ENCODE measurements around the gene SLC44A1. TPM values are rescaled to one million over a fixed set of nuclear protein-coding genes. Genes with fewer than 3 reads are reported as not detected.
A peak's percentile ranks its signal among the peaks of the same experiment; 100 is the strongest.

Gene SLC44A1
- polyA plus RNA-seq, 2 of the 4 experiments (the other 2 are of a cell fraction): 19.6 to 27.2 TPM

DNA sequence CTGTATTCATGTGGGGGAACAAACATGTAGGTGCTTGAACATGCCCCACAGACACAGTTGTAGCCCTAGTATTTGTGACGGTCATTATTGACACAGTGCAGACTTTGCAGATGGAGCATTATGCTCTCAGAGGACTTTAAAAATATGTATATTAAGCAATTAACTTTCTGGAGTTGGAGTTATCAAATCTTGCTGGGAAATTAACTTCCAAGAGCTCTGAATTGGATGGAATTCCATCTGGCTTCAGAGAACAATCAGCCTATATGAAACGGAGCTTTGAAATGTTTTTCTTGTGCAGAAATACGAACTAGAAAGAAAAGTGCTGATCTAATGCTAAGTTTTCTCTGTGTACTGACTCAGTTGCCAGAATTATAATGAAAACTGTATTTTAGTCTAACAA lies 152.4 kb downstream of the SLC44A1 start (continued):
- TF ChIP-seq GATA3 (IDR thresholded peaks at IDR 0.05; ENCODE audit: borderline replicate concordance) (no peak), JUN (IDR thresholded peaks at IDR 0.05) (no peak), HOXB13 (CRISPR knock-in tag; IDR thresholded peaks at IDR 0.05; ENCODE audit: low read depth) (no peak), KDM5A (IDR thresholded peaks at IDR 0.05) (no peak), CTCF (IDR thresholded peaks at IDR 0.05) (no peak), EHF (CRISPR knock-in tag; IDR thresholded peaks at IDR 0.05) (no peak)

GRCh38 chr9:105399117-105399516 lies 154.7 kb downstream of the SLC44A1 start:
- ATAC-seq (no peak), DNase-seq (ENCODE audit: low read depth in 1 of 2, low spot score in 1 of 2) (no peak), FAIRE-seq (no peak)
- WGBS (ENCODE audit: missing lambda C conversion rate): 94% methylated on average over 2 of the region's 2 CpGs
- no peak for TF ChIP-seq JUNB (IDR thresholded peaks at IDR 0.05)
- H3K27ac ChIP-seq: no peak overlapping the region
- CTCF ChIA-PET: interaction anchor here (1.0 to 2.2 kb wide), 2 partner anchors 9 to 240 kb away, joined by 3 to 9 read pairs; no protein-coding TSS in a partner anchor
- POLR2A ChIA-PET: interaction anchor here (0.6 to 1.2 kb wide), 2 partner anchors 19 to 155 kb away, joined by 3 to 7 read pairs; partner anchors contain the start of gene SLC44A1
- no peaks in the 10 kb centered on the region for H3K9me3 ChIP-seq
- no peak overlapping the region for H3K4me3 ChIP-seq
- H3K4me1 ChIP-seq: no peaks in the 10 kb centered on the region
- no peak overlapping the region for H3K4me2 ChIP-seq

DNA sequence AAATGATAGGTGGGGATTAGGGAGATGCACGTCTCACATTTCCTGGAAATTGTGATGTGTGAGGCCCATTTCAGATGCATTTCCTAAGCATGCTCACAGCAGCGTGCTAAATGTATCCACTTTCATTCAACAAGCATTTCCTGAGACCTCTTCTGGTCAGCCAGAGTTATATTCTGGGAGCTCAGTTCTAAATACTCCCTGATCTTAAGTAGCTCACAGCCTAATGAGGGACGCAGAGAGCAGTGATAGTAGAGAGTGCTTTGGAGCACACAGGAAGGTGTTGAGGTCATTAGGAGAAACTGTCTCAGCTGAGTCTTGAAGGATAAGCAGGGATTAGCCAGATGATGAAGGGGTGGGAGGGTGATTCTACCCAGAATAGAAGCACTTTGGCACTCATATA lies 157.2 kb downstream of the SLC44A1 start:
- no peak for FAIRE-seq
- peak in 1 of 2 experiments; percentile 14 for DNase-seq (ENCODE audit: low read depth in 1 of 2, low spot score in 1 of 2)
- no peaks in the 10 kb centered on the region for H3K9me3 ChIP-seq
- ChIA-PET CTCF (interaction anchor here (0.9 to 2.5 kb wide), 3 partner anchors 10 to 242 kb away, joined by 3 to 10 read pairs (median 4); no protein-coding TSS in a partner anchor), POLR2A (no interaction called here)
- no peaks in the 10 kb centered on the region for H3K4me1 ChIP-seq
- TF ChIP-seq CHD4 (IDR thresholded peaks at IDR 0.05; ENCODE audit: borderline replicate concordance) (no peak), HOXB5 (CRISPR knock-in tag; IDR thresholded peaks at IDR 0.05) (no peak), RAD21 (conservative IDR thresholded peaks at IDR 0.05 in 1 of 2, IDR thresholded peaks at IDR 0.05 in 1 of 2) (0 out of 5 replicates have a peak, but pooled peaks of 1 of the 2 experiments have one; percentile 6), CTCF (IDR thresholded peaks at IDR 0.05) (no peak)
- no peak overlapping the region for H3K27ac ChIP-seq
- 78% methylated on average over 3 of the region's 3 CpGs for WGBS (ENCODE audit: missing lambda C conversion rate)
- no peak overlapping the region for H3K4me3 ChIP-seq
- ATAC-seq: peak; percentile 65 to 70; a peak in 4 of 6 replicates
- H3K4me2 ChIP-seq: no peak overlapping the region

DNA sequence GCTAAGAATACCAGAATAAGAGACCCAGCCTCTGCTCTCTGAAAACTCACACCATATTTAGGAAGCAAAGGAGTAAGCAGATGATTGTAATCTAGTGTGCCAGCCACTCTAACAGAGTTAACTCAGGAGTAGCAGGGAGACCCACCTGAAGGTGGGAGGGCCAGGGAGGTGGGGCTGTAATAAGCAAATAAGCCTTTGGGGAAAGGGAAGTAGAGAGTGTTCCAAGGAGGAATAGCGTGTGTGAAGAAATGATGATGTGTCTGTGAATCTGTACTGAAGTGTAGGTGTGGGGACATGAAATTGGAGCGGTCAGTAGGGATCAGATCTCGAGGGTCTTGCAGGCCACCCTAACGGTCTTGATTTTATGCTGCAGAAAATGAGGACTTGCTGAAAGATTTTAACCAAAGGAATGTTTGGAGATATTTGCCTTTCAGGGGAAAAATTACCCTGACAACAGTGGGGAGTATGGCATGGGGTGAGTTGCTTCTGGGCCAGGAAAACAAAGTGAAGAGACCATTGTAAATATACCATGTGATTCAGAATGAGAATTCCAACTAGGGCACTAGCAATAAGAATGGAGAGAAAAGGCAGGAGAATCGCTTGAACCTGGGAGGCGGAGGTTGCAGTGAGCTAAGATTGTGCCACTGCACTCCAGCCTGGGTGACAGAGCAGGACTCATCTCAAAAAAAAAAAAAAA lies 159.2 kb downstream of the SLC44A1 start:
- no peak overlapping the region for H3K27ac ChIP-seq
- 77% methylated on average over 6 of the region's 6 CpGs for WGBS (ENCODE audit: missing lambda C conversion rate)
- TF ChIP-seq MAFK (IDR thresholded peaks at IDR 0.05; ENCODE audit: partially characterized antibody) (no peak), RAD21 (conservative IDR thresholded peaks at IDR 0.05 in 1 of 2, IDR thresholded peaks at IDR 0.05 in 1 of 2) (no peak), HOXB5 (CRISPR knock-in tag; IDR thresholded peaks at IDR 0.05) (no peak), ZC3H11A (IDR thresholded peaks at IDR 0.05) (no peak), FOSL2 (IDR thresholded peaks at IDR 0.05) (no peak), FOSL2 (CRISPR knock-in tag; IDR thresholded peaks at IDR 0.05) (no peak), BHLHE40 (IDR thresholded peaks at IDR 0.05; ENCODE audit: low read depth, low read length) (no peak), CBX8 (IDR thresholded peaks at IDR 0.05) (no peak), HOXB13 (CRISPR knock-in tag; IDR thresholded peaks at IDR 0.05; ENCODE audit: low read depth) (no peak), NR3C1 (IDR thresholded peaks at IDR 0.05) (no peak), CTCF (IDR thresholded peaks at IDR 0.05) (no peak), HDAC2 (IDR thresholded peaks at IDR 0.05) (no peak)
- DNase-seq (ENCODE audit: low read depth in 1 of 2, low spot score in 1 of 2) (no peak), ATAC-seq (no peak), FAIRE-seq (no peak)
- no peak overlapping the region for H3K4me3 ChIP-seq
- ChIA-PET CTCF (interaction anchor here (1.2 to 2.5 kb wide), 3 partner anchors 12 to 244 kb away, joined by 3 to 10 read pairs (median 5); no protein-coding TSS in a partner anchor), POLR2A (interaction anchor here (0.6 kb wide), 1 partner anchor 477 kb away, joined by 3 read pairs; no protein-coding TSS in a partner anchor)
- no peak overlapping the region for H3K4me2 ChIP-seq
- no peaks in the 10 kb centered on the region for H3K4me1 ChIP-seq
- H3K9me3 ChIP-seq: no peaks in the 10 kb centered on the region
